H9 (cell line): Measurements from ENCODE around the gene PRKCG. TPM values are rescaled to one million over a fixed set of nuclear protein-coding genes. Genes with fewer than 3 reads are reported as not detected.

Experiments
- DNase-seq: peaks from one replicate; pipeline ENCODE4 v3.0.0-alpha.2; 2017
- H2AFZ ChIP-seq: one replicate; pipeline ENCODE4 v1.6.1; 2013; ENCODE audit warnings: mild to moderate bottlenecking, low read length, control low read depth, moderate library complexity
- H2AK5ac ChIP-seq: 2 replicates; pipeline ENCODE4 v1.6.1; 2013; ENCODE audit warnings: low read length, control low read depth, mixed read lengths; ENCODE audit not compliant: insufficient read length
- H2BK120ac ChIP-seq: one replicate; pipeline ENCODE4 v1.6.1; 2013; ENCODE audit warnings: low read depth, mild to moderate bottlenecking, low read length, control low read depth, inconsistent platforms; ENCODE audit not compliant: poor library complexity, severe bottlenecking
- H2BK12ac ChIP-seq: 2 replicates; pipeline ENCODE4 v1.6.1; 2013; ENCODE audit warnings: low read length, control low read depth, mixed read lengths, low read depth; ENCODE audit not compliant: insufficient read length
- H2BK15ac ChIP-seq: 2 replicates; pipeline ENCODE4 v1.6.1; 2013; ENCODE audit warnings: low read depth, low read length, control low read depth
- H2BK20ac ChIP-seq: one replicate; pipeline ENCODE4 v1.6.1; 2013; ENCODE audit warnings: low read depth, mild to moderate bottlenecking, low read length, control low read depth, inconsistent platforms; ENCODE audit not compliant: poor library complexity, severe bottlenecking
- H2BK5ac ChIP-seq: 2 replicates; pipeline ENCODE4 v1.6.1; 2013; ENCODE audit warnings: low read length, control low read depth, mixed read lengths; ENCODE audit not compliant: insufficient read length
- H3K14ac ChIP-seq: 2 replicates; pipeline ENCODE4 v1.6.1; 2013; ENCODE audit warnings: low read length, control low read depth; ENCODE audit not compliant: insufficient read depth
- H3K18ac ChIP-seq: 2 replicates; pipeline ENCODE4 v1.6.1; 2013; ENCODE audit warnings: low read depth, mild to moderate bottlenecking, mixed read lengths, low read length, control low read depth; ENCODE audit not compliant: insufficient read length
- H3K23ac ChIP-seq: 2 replicates; pipeline ENCODE4 v1.6.1; 2013; ENCODE audit warnings: low read length, control low read depth, mixed read lengths, low read depth; ENCODE audit not compliant: insufficient read length
- H3K23me2 ChIP-seq: 2 replicates; pipeline ENCODE4 v1.6.1; 2013; ENCODE audit warnings: low read depth, mild to moderate bottlenecking, mixed read lengths, low read length, control low read depth; ENCODE audit not compliant: insufficient read length, poor library complexity, severe bottlenecking
- H3K27ac ChIP-seq: 2 replicates; pipeline ENCODE4 v1.5.1; 2013; ENCODE audit warnings: low read length, control low read depth, mixed read lengths, low read depth; ENCODE audit not compliant: insufficient read length
- H3K27me3 ChIP-seq: 2 replicates; pipeline ENCODE4 v1.6.1; 2013; ENCODE audit warnings: low read length, control low read depth, inconsistent platforms; ENCODE audit not compliant: insufficient read depth
- H3K4ac ChIP-seq: 2 replicates; pipeline ENCODE4 v1.6.1; 2013; ENCODE audit warnings: low read depth, mild to moderate bottlenecking, control low read depth, inconsistent platforms, low read length, moderate library complexity
- H3K4me1 ChIP-seq: 2 replicates; pipeline ENCODE4 v1.6.1; 2013; ENCODE audit warnings: low read length, control low read depth, inconsistent platforms; ENCODE audit not compliant: insufficient read depth
- H3K4me2 ChIP-seq: 2 replicates; pipeline ENCODE4 v1.6.1; 2013; ENCODE audit warnings: low read length, control low read depth, mixed read lengths; ENCODE audit not compliant: insufficient read length, insufficient read depth
- H3K56ac ChIP-seq: 2 replicates; pipeline ENCODE4 v1.6.1; 2013; ENCODE audit warnings: low read depth, mild to moderate bottlenecking, mixed read lengths, low read length, control low read depth; ENCODE audit not compliant: insufficient read length
- H3K79me1 ChIP-seq: 2 replicates; pipeline ENCODE4 v1.6.1; 2013; ENCODE audit warnings: low read depth, mild to moderate bottlenecking, moderate library complexity, low read length, control low read depth, inconsistent platforms; ENCODE audit not compliant: insufficient read depth, poor library complexity, severe bottlenecking
- H3K79me2 ChIP-seq: 2 replicates; pipeline ENCODE4 v1.6.1; 2013; ENCODE audit warnings: low read length, control low read depth, inconsistent platforms; ENCODE audit not compliant: insufficient read depth
- H3K9ac ChIP-seq: 2 replicates; pipeline ENCODE4 v1.6.1; 2013; ENCODE audit warnings: low read length, control low read depth, mixed read lengths; ENCODE audit not compliant: insufficient read length; ENCODE audit errors: extremely low read depth
- H3K9me3 ChIP-seq: one replicate; pipeline ENCODE4 v1.6.1; 2013; ENCODE audit warnings: low read depth, low read length, inconsistent platforms; ENCODE audit not compliant: control insufficient read depth
- H3T11ph ChIP-seq: one replicate; pipeline ENCODE4 v1.6.1; 2013; ENCODE audit warnings: mild to moderate bottlenecking, low read length, control low read depth, inconsistent platforms
- H4K20me1 ChIP-seq: one replicate; pipeline ENCODE4 v1.6.1; 2013; ENCODE audit not compliant: control insufficient read depth, insufficient read length, insufficient read depth
- H4K5ac ChIP-seq: 2 replicates; pipeline ENCODE4 v1.6.1; 2013; ENCODE audit warnings: low read depth, mild to moderate bottlenecking, mixed read lengths, low read length, control low read depth; ENCODE audit not compliant: insufficient read length
- H4K8ac ChIP-seq: replicated peaks from 2 replicates; pipeline ENCODE4 v1.6.1; 2013; ENCODE audit warnings: low read length, control low read depth, mixed read lengths, low read depth; ENCODE audit not compliant: insufficient read length
- H4K91ac ChIP-seq: 2 replicates; pipeline ENCODE4 v1.6.1; 2013; ENCODE audit warnings: low read depth, mild to moderate bottlenecking, moderate library complexity, mixed read lengths, low read length, control low read depth; ENCODE audit not compliant: insufficient read length
- H3K27ac Mint-ChIP-seq, 3 experiments: 2 replicates in 2 of 3; 3 replicates in 1 of 3; pipeline ENCODE4 v1.8.0; 2020 to 2021; ENCODE audit warnings: mixed read lengths in 3 of 3, mild to moderate bottlenecking in 1 of 3, moderate library complexity in 1 of 3
- H3K27me3 Mint-ChIP-seq: 2 replicates; pipeline ENCODE4 v1.8.0; 2021; ENCODE audit warnings: low read depth, mild to moderate bottlenecking, moderate library complexity, mixed read lengths
- H3K36me3 Mint-ChIP-seq, 3 experiments: 2 replicates in 2 of 3; 3 replicates in 1 of 3; pipeline ENCODE4 v1.8.0; 2020 to 2021; ENCODE audit warnings: low read depth in 3 of 3, mixed read lengths in 3 of 3; ENCODE audit not compliant: insufficient read depth in 1 of 3
- H3K4me1 Mint-ChIP-seq, 2 experiments: 2 replicates each; pipeline ENCODE4 v1.8.0; 2020; ENCODE audit warnings: mixed read lengths in 2 of 2
- H3K4me3 Mint-ChIP-seq, 2 experiments: 2 replicates in 1 of 2; 3 replicates in 1 of 2; pipeline ENCODE4 v1.8.0; 2020 to 2021; ENCODE audit warnings: mild to moderate bottlenecking in 2 of 2, mixed read lengths in 2 of 2, moderate library complexity in 1 of 2
- H3K9me3 Mint-ChIP-seq, 2 experiments: 2 replicates in 1 of 2; 3 replicates in 1 of 2; pipeline ENCODE4 v1.8.0; 2020; ENCODE audit warnings: mild to moderate bottlenecking in 2 of 2, mixed read lengths in 2 of 2, moderate library complexity in 1 of 2
- CTCF ChIP-seq: fragments of 200-600 bp; sonication (generic); conservative IDR thresholded peaks from 3 replicates; pipeline ENCODE4 v1.8.0; 2021; ENCODE audit warnings: antibody characterized with exemption, mild to moderate bottlenecking
- WGBS: extraction: QIAGEN DNeasy Blood & Tissue Kit; methylation state at CpG from one replicate; pipeline ENCODE4 v1.1.7; 2013; ENCODE audit warnings: missing lambda C conversion rate, low lambda C conversion rate, mixed read lengths; ENCODE audit not compliant: insufficient read length; ENCODE audit errors: extremely low coverage; 5-methylcytosine and 5-hydroxymethylcytosine counted together
- total RNA-seq: library from RNA; stranded (reverse); gene quantifications from 2 replicates; pipeline ENCODE4 v1.2.1, GENCODE V29; 2021

The PRKCG gene
- total RNA-seq, 1 experiment from 2014 or later = 8.8 TPM

- Mint-ChIP-seq H3K36me3 (peaks cover 0 to 4% (median 0%) of the 10 kb centered on the region in 3 experiments; a peak in 1 of 7 replicates), H3K4me1 (peaks cover 12 to 30% of the 10 kb centered on the region in 2 experiments), H3K4me3 (no peak overlapping the region), H3K27ac (no peak overlapping the region), H3K27me3 (peaks cover 11% of the 10 kb centered on the region), H3K9me3 (peaks cover 0 to 3% of the 10 kb centered on the region in 2 experiments; a peak in 1 of 5 replicates)
- Histone ChIP-seq H2BK15ac (no peak overlapping the region), H3K18ac (no peak overlapping the region), H4K8ac (no peak overlapping the region), H3K4me1 (no peaks in the 10 kb centered on the region; the same call in none of the 2 replicates), H2BK120ac (no peak overlapping the region), H3K27me3 (no peaks in the 10 kb centered on the region), H2AFZ (no peak overlapping the region), H4K5ac (no peak overlapping the region), H3K9me3 (no peaks in the 10 kb centered on the region), H3K79me2 (no peaks in the 10 kb centered on the region), H2BK20ac (no peak overlapping the region), H2BK12ac (no peak overlapping the region), H3K56ac (no peak overlapping the region), H3K79me1 (no peaks in the 10 kb centered on the region), H3K27ac (no peak overlapping the region), H3K9ac (no peak overlapping the region), H3K14ac (no peak overlapping the region), H2BK5ac (no peak overlapping the region), H3K4me2 (no peak overlapping the region), H3K23ac (no peak overlapping the region), H3T11ph (no peak overlapping the region), H4K20me1 (no peaks in the 10 kb centered on the region), H3K23me2 (no peaks in the 10 kb centered on the region), H2AK5ac (no peak overlapping the region), H4K91ac (no peak overlapping the region), H3K4ac (no peak overlapping the region)
- DNase-seq = no peak
- no CpG with 5 or more reads among the region's 11 CpGs for WGBS
- TF ChIP-seq CTCF = no peak
Measured at GRCh38 chr19:53951436-53951835, 69.4 kb downstream of the PRKCG start.
